Measurements from ENCODE around the gene BSPH1.
A peak's percentile ranks its signal among the peaks of the same experiment; 100 is the strongest.

The BSPH1 gene

GRCh38 chr19:47994209-47994802, 2.3 kb upstream of the BSPH1 start, which contains the start of gene ELSPBP1 (continued):
- TF ChIP-seq ZNF518A (tag by site-specific recombination; conservative IDR thresholded peaks at IDR 0.05; ENCODE audit: low read depth) (0 out of 2 replicates have a peak, but pooled peaks have one; percentile 17), OSR2 (tag by site-specific recombination; IDR thresholded peaks at IDR 0.05) (peak; percentile 63; the same call in 1 of the 2 replicates), ZNF529 (tag by site-specific recombination; IDR thresholded peaks at IDR 0.05; ENCODE audit: insufficient replicate concordance) (no peak), ZNF174 (tag by site-specific recombination; IDR thresholded peaks at IDR 0.05) (no peak), ZNF449 (tag by site-specific recombination; IDR thresholded peaks at IDR 0.05) (no peak), ZNF302 (tag by site-specific recombination; IDR thresholded peaks at IDR 0.05; ENCODE audit: low read depth) (no peak), KLF16 (tag by site-specific recombination; IDR thresholded peaks at IDR 0.05) (peak; percentile 54; the same call in 1 of the 2 replicates), EGR2 (tag by site-specific recombination; IDR thresholded peaks at IDR 0.05; ENCODE audit: low read depth) (peak; percentile 76), ZNF654 (tag by site-specific recombination; IDR thresholded peaks at IDR 0.05; ENCODE audit: low read depth) (no peak), ZNF561 (tag by site-specific recombination; IDR thresholded peaks at IDR 0.05; ENCODE audit: borderline replicate concordance) (peak; percentile 45; the same call in 1 of the 2 replicates), ZBTB49 (tag by site-specific recombination; IDR thresholded peaks at IDR 0.05; ENCODE audit: low read depth) (no peak), WT1 (tag by site-specific recombination; IDR thresholded peaks at IDR 0.05) (0 out of 2 replicates have a peak, but pooled peaks have one; percentile 38), PRDM10 (tag by site-specific recombination; IDR thresholded peaks at IDR 0.05) (peak; percentile 99), ZNF624 (tag by site-specific recombination; IDR thresholded peaks at IDR 0.05) (no peak), ZNF629 (tag by site-specific recombination; IDR thresholded peaks at IDR 0.05) (peak; percentile 53; the same call in 1 of the 2 replicates), ZNF549 (tag by site-specific recombination; IDR thresholded peaks at IDR 0.05) (no peak), ZNF792 (tag by site-specific recombination; IDR thresholded peaks at IDR 0.05) (no peak), BCL6B (tag by site-specific recombination; IDR thresholded peaks at IDR 0.05) (no peak), ZSCAN5A (tag by site-specific recombination; IDR thresholded peaks at IDR 0.05) (no peak), ZNF514 (tag by site-specific recombination; IDR thresholded peaks at IDR 0.05) (no peak), TCF7L2 (IDR thresholded peaks at IDR 0.05; ENCODE audit: borderline replicate concordance, low read depth, low read length) (no peak), ZNF585B (tag by site-specific recombination; IDR thresholded peaks at IDR 0.05) (no peak), ZNF366 (tag by site-specific recombination; conservative IDR thresholded peaks at IDR 0.05) (peak; percentile 76), HOXC10 (CRISPR knock-in tag; IDR thresholded peaks at IDR 0.05) (0 out of 2 replicates have a peak, but pooled peaks have one; percentile 83)
